Fibroblast of lung (primary cell): ENCODE measurements around the gene NUP62.

Experiments
- CTCF ChIP-seq, 2 donors: IDR thresholded peaks in 1 of 2; conservative IDR thresholded peaks in 1 of 2; 1 replicate in 1 of 2; 2 replicates in 1 of 2; pipeline ENCODE4 v1.5.1; 2011 to 2012; ENCODE audit warnings: low read length in 2 of 2, control low read depth in 1 of 2, inconsistent platforms in 1 of 2, low read depth in 1 of 2, mild to moderate bottlenecking in 1 of 2
- EZH2 ChIP-seq: IDR thresholded peaks from 2 replicates; pipeline ENCODE4 v1.5.1; 2012; ENCODE audit warnings: low read length, control low read depth, mild to moderate bottlenecking; ENCODE audit errors: missing control alignments

GRCh38 chr19:49857838-49858087 lies 71.5 kb downstream of the NUP62 start:
- no peak for TF ChIP-seq CTCF (conservative IDR thresholded peaks at IDR 0.05 in 1 of 2, IDR thresholded peaks at IDR 0.05 in 1 of 2; ENCODE audit: low read depth in 1 of 2, low read length in 2 of 2)
- TF ChIP-seq EZH2, result no peak
